Measurements from ENCODE around the gene SLC9A3.
"Not testable (repeated sequence)": the region's sequence is repeated elsewhere in the genome, so short reads cannot be mapped to it uniquely, and the experiment has no call there.

SLC9A3 gene

DNA sequence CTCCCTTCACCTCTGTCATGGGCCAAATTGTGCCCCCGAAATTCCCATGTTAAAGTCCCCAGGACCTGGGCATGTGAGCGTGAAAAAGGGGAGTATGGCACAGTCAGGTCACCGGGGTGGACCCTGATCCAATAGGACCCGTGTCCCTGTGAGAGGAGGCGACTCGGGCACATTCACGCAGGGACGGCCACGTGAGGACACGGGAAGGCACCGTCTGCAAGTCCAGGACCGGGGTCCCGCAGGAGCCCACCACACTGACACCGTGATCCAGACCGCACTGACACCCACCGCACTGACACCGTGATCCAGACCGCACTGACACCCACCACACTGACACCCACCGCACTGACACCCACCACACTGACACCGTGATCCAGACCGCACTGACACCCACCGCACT lies 37.7 kb downstream of the SLC9A3 start:
- not testable (repeated sequence) for DNase-seq

- no peak for DNase-seq
Measured at GRCh38 chr5:485946-486491, 38.2 kb downstream of the SLC9A3 start.

- no peak for DNase-seq
Measured at GRCh38 chr5:485113-485945, 38.9 kb downstream of the SLC9A3 start.

DNA sequence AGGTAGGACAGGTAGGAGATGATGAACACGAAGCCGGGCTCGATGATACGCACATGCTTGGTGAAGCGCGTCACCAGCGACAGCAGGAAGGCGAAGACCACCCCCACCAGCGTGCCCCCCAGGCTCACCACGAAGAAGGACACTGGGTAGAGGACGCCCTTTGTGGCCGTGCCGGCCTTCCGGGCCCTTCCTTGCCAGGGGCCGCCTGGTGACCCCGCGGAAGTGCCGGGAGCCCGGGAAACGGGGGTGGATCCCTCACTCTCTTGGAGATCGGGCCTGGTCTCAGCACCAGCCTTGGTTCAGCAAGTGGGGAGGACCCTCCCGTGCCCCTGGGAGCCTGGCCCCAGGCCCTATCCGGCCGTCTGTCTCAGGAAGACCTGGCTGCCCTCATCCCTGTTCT lies 39.7 kb downstream of the SLC9A3 start:
- no peak for DNase-seq

GRCh38 chr5:483434-484140 lies 40.7 kb downstream of the SLC9A3 start:
- no peak for DNase-seq

DNA sequence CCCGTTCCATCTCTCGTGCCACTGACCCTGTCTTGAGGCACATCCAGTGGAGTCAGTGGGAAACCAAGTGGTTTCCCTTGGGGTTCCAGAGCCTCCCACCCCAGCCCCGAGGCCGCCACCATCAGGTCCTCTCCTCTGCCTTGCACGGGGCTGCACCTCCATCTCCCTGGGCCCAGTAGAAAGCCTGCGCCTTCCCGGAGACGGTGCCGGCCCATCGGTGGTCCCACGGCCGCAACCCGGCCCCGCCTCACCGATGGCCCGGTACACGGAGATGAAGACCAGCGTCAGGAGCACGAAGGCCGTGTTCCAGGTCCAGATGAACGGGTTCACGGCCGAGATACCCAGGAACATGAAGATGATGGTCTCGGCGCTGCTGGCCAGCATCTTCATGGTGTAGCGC lies 41.2 kb downstream of the SLC9A3 start:
- no peak for DNase-seq

DNA sequence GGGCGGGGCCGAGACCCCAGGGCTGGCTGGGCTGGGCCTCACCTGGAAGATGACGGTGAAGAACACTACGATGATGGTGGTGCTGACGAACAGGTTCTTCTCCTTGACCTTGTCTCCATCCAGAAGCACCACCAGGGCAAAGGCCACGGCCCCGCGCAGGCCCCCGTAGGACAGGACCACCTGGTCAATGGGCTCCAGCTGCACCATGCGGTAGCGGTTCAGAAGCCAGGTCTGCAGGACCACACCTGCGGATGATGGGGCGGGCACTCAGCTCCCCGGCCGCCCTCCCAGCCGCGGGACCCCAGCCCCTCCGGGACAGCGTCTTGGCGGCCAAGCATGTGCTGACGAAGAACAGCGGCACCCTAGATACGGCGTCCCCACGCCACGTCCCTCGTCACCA lies 41.7 kb downstream of the SLC9A3 start:
- no peak for DNase-seq

GRCh38 chr5:482021-482420 lies 42.2 kb downstream of the SLC9A3 start:
- no peak for DNase-seq

DNA sequence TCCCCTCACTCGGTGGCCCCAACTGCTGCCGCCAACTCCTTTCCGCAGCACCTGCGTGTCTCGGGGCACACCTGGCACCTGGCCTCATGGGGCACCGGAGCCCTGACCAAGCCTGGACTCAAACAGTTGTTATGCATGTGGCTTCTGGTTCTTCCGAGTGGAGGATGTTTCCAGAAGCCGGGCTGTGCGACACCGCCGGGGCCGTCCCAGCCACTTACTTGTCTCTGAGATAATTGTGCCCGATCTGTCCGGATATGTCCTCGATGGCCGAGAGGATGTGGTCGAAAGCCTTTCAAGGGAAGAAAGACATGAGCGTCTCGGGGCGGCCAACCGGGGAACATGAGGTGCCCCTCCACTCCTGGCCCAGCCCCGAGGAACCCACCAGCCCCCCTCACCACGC lies 42.9 kb downstream of the SLC9A3 start:
- DNase-seq = no peak

DNA sequence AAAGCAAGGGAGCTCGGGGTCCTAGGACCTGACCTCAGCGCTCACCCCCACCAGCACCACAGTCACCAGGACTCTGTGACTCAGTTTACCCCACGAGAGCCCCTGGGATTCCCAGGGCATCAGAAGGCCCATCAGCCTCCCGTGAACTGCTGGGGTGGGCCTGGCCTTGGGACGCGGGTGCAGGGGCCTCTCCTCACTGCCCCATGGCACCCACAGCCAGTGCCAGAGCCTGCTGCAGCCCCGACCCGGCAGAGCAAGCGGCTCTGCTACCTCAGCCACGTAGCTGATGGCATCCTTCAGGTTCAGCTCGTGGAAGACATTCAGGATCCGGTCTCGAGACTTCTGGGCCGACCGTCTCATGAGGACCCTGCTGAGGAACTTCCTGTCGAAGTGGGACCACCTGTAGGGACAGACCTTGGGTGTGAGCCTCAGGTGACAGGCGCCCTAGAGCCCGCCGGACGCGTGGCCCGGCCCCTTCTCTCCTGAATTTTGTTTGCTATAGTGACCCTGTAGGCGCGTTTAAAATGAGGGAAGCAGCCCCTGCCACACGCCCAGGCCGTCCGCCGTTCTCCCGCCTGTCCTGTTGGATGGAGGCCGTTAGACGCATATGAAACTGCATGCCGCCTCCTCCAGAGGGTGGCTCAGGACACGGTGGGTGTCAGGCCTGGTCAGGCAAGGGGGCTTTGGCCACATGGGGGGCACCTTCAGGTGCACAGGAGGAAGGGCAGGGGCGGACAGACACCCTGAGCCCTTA lies 44.5 kb downstream of the SLC9A3 start:
- DNase-seq = no peak

DNA sequence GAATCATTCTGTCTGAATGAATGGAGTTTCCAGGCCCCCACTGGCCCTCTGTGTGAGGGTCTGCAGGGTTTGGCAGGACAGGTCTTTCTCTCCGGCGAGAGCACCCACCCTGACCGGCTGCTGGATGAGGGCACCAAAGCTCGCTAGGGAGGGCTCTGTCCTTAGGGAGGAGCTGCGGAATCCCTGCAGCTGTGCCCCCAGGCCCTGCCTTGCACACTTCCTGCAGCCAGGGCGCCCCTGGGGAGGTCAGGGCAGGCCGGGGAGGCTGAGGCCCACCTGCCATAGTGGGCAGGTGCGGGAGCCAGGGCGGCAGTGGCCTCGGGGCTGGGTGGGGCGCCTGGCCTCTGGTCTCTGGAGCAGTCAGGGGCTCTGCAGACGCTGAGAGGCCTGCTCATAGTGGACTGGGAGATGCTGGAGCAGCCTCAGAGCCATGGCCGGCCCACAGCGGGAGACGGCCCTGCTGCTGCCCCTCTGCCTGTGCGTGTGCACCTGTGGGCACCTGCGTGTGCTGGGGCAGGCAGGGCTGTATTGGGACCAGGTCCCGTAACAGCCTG lies 45.2 kb downstream of the SLC9A3 start:
- DNase-seq = no peak

DNA sequence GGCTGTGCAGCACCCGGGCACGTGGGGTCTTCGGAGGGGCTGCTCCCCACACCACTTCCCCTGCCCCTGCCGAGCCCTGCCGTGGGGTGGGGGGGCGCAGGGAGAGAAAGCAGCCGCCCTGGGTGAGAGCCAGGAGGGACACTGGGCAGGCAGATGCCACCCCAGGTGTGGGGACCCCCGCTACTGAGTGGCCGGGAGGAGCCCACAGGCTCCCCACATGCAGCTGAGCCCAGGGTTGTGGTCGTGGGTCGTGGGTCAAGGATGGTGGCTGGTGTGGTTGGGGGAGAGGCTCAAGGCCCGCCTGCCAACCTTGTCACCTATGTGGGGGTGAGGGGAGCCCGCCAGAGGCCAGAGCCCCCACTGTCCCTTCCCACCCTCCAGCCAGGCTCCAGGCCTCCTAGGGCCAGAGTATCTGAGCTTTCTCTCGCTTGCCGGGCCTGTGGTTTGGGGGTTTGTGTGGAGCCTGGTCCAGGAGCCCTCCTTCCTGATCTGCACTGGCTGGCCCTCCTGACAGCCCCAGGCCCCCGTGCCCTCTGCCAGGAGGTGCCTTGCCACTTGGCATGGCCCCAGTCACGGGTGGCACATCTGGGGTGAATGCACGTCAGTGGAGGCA lies 45.8 kb downstream of the SLC9A3 start:
- DNase-seq = no peak

- DNase-seq = no peak
Measured at GRCh38 chr5:477871-478270, 46.4 kb downstream of the SLC9A3 start.

GRCh38 chr5:477247-477646 lies 47.0 kb downstream of the SLC9A3 start:
- DNase-seq = no peak

DNA sequence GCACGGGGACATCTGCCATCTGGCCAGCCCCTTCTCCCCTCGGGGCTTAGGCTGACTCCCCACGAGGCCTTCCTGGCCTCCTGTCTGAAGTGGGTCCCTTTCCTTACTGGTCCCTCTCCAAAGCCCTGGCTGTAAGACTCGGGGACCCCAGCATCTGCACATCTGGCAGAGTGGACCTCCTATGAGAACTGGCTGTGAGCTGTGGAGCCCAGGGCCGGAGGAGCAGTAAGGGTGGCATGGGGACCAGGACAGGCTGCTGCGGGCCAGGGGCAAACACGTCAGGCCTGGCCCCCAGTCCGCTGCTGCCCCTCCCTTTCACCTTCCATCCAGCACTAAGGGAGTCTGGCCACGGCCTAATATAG lies 47.5 kb downstream of the SLC9A3 start:
- no peak for DNase-seq

- no peak for DNase-seq
Measured at GRCh38 chr5:476102-476813, 48.0 kb downstream of the SLC9A3 start.

DNA sequence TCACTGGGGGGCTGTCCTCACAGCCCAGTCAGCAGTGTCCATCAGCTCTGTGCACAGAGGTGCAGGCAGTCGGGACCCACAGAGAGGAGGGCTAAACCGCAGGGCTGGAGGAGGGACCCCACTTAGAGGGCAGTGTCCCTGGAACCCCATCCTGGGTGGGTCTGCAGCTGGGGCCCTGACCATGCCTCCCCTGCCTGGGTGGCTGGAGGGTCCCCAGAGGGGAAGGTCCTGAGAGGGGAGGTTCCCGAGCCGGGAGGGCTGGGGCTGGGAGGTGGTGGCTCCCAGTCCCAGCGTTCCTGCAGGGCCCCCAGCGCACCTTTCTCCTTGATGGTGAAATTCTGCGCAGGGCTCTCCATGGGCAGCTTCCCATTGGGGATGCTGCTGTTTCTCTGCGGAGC lies 48.5 kb downstream of the SLC9A3 start:
- DNase-seq = no peak

- DNase-seq = no peak
Measured at GRCh38 chr5:474840-475661, 49.2 kb downstream of the SLC9A3 start.

DNA sequence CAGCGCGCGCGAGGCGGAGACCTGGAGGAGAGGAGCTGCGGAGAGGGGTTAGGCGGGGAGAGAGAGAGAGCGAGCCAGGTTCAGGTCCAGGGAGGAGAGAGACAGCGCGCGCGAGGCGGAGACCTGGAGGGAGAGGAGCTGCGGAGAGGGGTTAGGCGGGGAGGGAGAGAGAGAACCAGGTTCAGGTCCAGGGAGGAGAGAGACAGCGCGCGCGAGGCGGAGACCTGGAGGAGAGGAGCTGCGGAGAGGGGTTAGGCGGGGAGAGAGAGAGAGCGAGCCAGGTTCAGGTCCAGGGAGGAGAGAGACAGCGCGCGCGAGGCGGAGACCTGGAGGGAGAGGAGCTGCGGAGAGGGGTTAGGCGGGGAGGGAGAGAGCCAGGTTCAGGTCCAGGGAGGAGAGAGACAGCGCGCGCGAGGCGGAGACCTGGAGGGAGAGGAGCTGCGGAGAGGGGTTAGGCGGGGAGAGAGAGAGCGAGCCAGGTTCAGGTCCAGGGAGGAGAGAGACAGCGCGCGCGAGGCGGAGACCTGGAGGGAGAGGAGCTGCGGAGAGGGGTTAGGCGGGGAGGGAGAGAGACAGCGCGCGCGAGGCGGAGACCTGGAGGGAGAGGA lies 49.9 kb downstream of the SLC9A3 start:
- not testable (repeated sequence) for DNase-seq

DNA sequence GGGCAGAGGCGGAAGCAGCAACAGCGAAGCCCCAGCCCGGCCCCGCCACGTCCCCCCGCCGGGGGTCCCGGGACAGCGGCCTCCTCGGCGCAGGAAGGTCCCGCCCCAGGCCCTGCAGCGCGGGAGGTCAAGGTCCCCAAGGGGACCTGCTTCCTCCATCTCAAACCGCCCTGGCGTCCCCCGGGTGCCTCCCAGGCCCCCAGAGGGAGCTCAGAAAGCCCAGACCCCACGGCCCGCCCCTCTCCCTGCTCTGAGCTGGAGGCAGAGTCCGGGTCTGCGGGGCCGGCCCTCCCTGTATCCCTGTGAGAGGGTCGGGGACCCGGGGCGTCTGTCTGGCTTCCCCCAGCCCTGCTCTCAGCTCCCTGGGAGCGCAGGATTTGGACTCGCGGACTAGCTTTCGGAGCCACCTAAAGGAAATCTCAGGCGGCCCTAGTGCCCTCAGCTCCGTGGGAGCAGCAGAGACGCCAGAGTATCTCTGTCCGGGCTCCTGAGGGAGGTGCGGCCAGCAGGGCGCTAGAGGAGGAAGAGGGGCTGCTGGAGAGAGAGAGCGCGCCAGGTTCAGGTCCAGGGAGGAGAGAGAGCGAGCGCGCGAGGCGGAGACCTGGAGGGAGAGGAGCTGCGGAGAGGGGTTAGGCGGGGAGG lies 50.6 kb downstream of the SLC9A3 start:
- DNase-seq = no peak
